GM18873 (cell line): Measurements from ENCODE around the gene DSEL.

Experiments used
- ATAC-seq: cut with Tn5 transposase; IDR thresholded peaks from one replicate; pipeline ENCODE4 v1.9.1; 2021; ENCODE audit warnings: mild to moderate bottlenecking, moderate library complexity, moderate number of reproducible peaks; ENCODE audit not compliant: unreplicated experiment, low FRiP score

Gene DSEL

GRCh38 chr18:67508146-67508545 lies 8.4 kb downstream of the DSEL start:
- no peak for ATAC-seq

GRCh38 chr18:67504739-67505138 lies 11.8 kb downstream of the DSEL start:
- ATAC-seq, result no peak

- no peak for ATAC-seq
Observed at GRCh38 chr18:67500522-67501205, 15.9 kb downstream of the DSEL start.

GRCh38 chr18:67496469-67496868 lies 20.1 kb downstream of the DSEL start:
- ATAC-seq, result no peak

- ATAC-seq, result no peak
Observed at GRCh38 chr18:67486534-67486933, 30.0 kb downstream of the DSEL start.

- ATAC-seq, result no peak
Observed at GRCh38 chr18:67485655-67486054, 30.9 kb downstream of the DSEL start.

GRCh38 chr18:67484458-67484857 lies 32.1 kb downstream of the DSEL start:
- ATAC-seq, result no peak

- ATAC-seq, result no peak
Observed at GRCh38 chr18:67483952-67484351, 32.6 kb downstream of the DSEL start.

GRCh38 chr18:67483237-67483636 lies 33.3 kb downstream of the DSEL start:
- no peak for ATAC-seq

- ATAC-seq, result no peak
Observed at GRCh38 chr18:67478249-67478648, 38.3 kb downstream of the DSEL start.

- ATAC-seq, result no peak
Observed at GRCh38 chr18:67477522-67477921, 39.0 kb downstream of the DSEL start.

- ATAC-seq, result no peak
Observed at GRCh38 chr18:67476585-67476984, 39.9 kb downstream of the DSEL start.

- no peak for ATAC-seq
Observed at GRCh38 chr18:67475673-67476072, 40.8 kb downstream of the DSEL start.

- no peak for ATAC-seq
Observed at GRCh38 chr18:67468038-67468437, 48.5 kb downstream of the DSEL start.

GRCh38 chr18:67467188-67467587 lies 49.3 kb downstream of the DSEL start:
- no peak for ATAC-seq

- no peak for ATAC-seq
Observed at GRCh38 chr18:67464499-67464898, 52.0 kb downstream of the DSEL start.

- no peak for ATAC-seq
Observed at GRCh38 chr18:67463829-67464228, 52.7 kb downstream of the DSEL start.

GRCh38 chr18:67456711-67457110 lies 59.8 kb downstream of the DSEL start:
- no peak for ATAC-seq
